GM18526 (cell line): ENCODE results near the gene CBFA2T3.

Experiments used
- POLR2A ChIP-seq: IDR thresholded peaks from 3 replicates; pipeline ENCODE4 v1.6.1; 2011; ENCODE audit not compliant: insufficient read length; ENCODE audit errors: extremely low read depth

CBFA2T3 gene

GRCh38 chr16:88964636-88965035 lies 12.4 kb downstream of the CBFA2T3 start:
- TF ChIP-seq POLR2A, result no peak

GRCh38 chr16:88963583-88963982 lies 13.4 kb downstream of the CBFA2T3 start:
- TF ChIP-seq POLR2A, result no peak

GRCh38 chr16:88962478-88963152 lies 14.4 kb downstream of the CBFA2T3 start:
- no peak for TF ChIP-seq POLR2A

GRCh38 chr16:88961011-88961410 lies 16.0 kb downstream of the CBFA2T3 start:
- no peak for TF ChIP-seq POLR2A

GRCh38 chr16:88960516-88960915 lies 16.5 kb downstream of the CBFA2T3 start:
- TF ChIP-seq POLR2A, result no peak

- no peak for TF ChIP-seq POLR2A
Measured at GRCh38 chr16:88959022-88959421, 18.0 kb downstream of the CBFA2T3 start.

- TF ChIP-seq POLR2A, result no peak
Measured at GRCh38 chr16:88957887-88958577, 19.0 kb downstream of the CBFA2T3 start.

- TF ChIP-seq POLR2A, result no peak
Measured at GRCh38 chr16:88957433-88957767, 19.6 kb downstream of the CBFA2T3 start.

- no peak for TF ChIP-seq POLR2A
Measured at GRCh38 chr16:88956546-88957432, 20.2 kb downstream of the CBFA2T3 start.

- no peak for TF ChIP-seq POLR2A
Measured at GRCh38 chr16:88955906-88956305, 21.1 kb downstream of the CBFA2T3 start.

GRCh38 chr16:88953003-88953690 lies 23.9 kb downstream of the CBFA2T3 start:
- no peak for TF ChIP-seq POLR2A

GRCh38 chr16:88951989-88952388 lies 25.0 kb downstream of the CBFA2T3 start:
- no peak for TF ChIP-seq POLR2A

GRCh38 chr16:88951501-88951900 lies 25.5 kb downstream of the CBFA2T3 start:
- no peak for TF ChIP-seq POLR2A

- TF ChIP-seq POLR2A, result no peak
Measured at GRCh38 chr16:88948781-88949490, 28.1 kb downstream of the CBFA2T3 start.

GRCh38 chr16:88945473-88945872 lies 31.5 kb downstream of the CBFA2T3 start:
- TF ChIP-seq POLR2A, result no peak
